ENCODE data around the gene SYNDIG1.
"Not testable (repeated sequence)": the region's sequence is repeated elsewhere in the genome, so short reads cannot be mapped to it uniquely, and the experiment has no call there.

Gene SYNDIG1

GRCh38 chr20:24503352-24503931 is 34.0 kb downstream of the SYNDIG1 start:
- TF ChIP-seq, protein P1, sequence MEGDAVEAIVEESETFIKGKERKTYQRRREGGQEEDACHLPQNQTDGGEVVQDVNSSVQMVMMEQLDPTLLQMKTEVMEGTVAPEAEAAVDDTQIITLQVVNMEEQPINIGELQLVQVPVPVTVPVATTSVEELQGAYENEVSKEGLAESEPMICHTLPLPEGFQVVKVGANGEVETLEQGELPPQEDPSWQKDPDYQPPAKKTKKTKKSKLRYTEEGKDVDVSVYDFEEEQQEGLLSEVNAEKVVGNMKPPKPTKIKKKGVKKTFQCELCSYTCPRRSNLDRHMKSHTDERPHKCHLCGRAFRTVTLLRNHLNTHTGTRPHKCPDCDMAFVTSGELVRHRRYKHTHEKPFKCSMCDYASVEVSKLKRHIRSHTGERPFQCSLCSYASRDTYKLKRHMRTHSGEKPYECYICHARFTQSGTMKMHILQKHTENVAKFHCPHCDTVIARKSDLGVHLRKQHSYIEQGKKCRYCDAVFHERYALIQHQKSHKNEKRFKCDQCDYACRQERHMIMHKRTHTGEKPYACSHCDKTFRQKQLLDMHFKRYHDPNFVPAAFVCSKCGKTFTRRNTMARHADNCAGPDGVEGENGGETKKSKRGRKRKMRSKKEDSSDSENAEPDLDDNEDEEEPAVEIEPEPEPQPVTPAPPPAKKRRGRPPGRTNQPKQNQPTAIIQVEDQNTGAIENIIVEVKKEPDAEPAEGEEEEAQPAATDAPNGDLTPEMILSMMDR (IDR thresholded peaks at IDR 0.05; ENCODE audit: insufficient read depth, low read depth, low read length, missing control alignments), result no peak
- no peak overlapping the region for H3K4me3 ChIP-seq (ENCODE audit: low read length)
- no peak for DNase-seq (ENCODE audit: low read depth)

- H3K4me3 ChIP-seq (ENCODE audit: low read length), result no peak overlapping the region
- DNase-seq (ENCODE audit: low read depth), result no peak
- TF ChIP-seq, protein P1 (IDR thresholded peaks at IDR 0.05; ENCODE audit: insufficient read depth, low read depth, low read length, missing control alignments), result no peak
These were observed 35.2 kb downstream of the SYNDIG1 start for GRCh38 chr20:24504331-24505285.

DNA sequence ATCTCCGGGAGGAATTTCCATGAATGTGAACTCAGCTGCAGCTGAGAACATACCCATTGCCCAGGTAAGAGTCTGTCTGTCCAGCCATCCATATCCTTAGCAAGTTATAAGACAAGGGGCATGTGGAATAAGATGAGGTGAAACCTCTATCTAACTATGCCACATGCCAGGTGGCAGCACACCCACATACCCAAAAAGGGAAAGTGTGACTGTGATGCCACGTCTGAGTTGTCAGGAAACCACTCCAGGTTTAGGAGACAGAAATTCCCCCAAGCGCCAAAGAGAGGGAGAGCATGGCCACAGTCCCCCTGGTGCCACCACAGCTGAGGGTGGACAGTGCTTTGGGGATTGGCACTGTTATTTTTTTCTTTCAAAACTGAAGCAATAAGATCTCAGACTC is 36.7 kb downstream of the SYNDIG1 start:
- no peak for DNase-seq (ENCODE audit: low read depth)
- TF ChIP-seq, protein P1 (IDR thresholded peaks at IDR 0.05; ENCODE audit: insufficient read depth, low read depth, low read length, missing control alignments), result no peak
- H3K4me3 ChIP-seq (ENCODE audit: low read length), result no peak overlapping the region

DNA sequence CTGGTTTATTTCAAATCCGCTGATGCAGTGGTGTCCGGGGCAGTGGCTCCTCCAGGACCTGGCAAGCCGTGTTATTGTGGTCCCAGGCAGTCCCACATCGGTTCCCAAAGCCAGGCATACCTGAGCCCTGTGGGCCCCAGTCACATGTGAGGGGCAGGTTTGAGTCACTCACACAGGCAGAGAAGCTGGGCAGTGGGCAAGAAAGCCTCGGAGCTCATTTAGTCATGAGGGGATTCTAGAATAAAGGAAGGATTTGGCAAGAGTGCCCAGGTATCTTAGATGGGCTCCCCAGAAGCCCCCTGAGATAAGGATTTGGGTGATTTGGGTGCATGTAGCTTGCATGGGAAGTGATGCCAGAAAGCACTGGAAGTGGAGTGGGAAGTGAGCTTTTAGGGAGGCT is 37.3 kb downstream of the SYNDIG1 start:
- no peak for DNase-seq (ENCODE audit: low read depth)
- H3K4me3 ChIP-seq (ENCODE audit: low read length), result no peak overlapping the region
- TF ChIP-seq, protein P1 (IDR thresholded peaks at IDR 0.05; ENCODE audit: insufficient read depth, low read depth, low read length, missing control alignments), result no peak

GRCh38 chr20:24507182-24507853 is 37.9 kb downstream of the SYNDIG1 start:
- TF ChIP-seq, protein P1 (IDR thresholded peaks at IDR 0.05; ENCODE audit: insufficient read depth, low read depth, low read length, missing control alignments), result no peak
- no peak overlapping the region for H3K4me3 ChIP-seq (ENCODE audit: low read length)
- peak; percentile 48 for DNase-seq (ENCODE audit: low read depth)

DNA sequence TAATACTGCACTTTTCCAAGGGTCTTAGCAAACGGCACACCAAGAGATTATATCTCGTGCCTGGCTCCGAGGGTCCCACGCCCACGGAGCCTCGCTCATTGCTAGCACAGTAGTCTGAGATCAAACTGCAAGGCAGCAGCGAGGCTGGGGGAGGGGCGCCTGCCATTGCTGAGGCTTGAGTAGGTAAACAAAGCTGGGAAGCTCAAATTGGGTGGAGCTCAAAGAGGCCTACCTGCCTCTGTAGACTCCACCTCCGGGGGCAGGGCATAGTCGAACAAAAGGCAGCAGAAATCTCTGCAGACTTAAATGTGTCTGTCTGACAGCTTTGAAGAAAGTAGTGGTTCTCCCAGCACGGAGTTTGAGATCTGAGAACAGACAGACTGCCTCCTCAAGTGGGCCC is 43.0 kb downstream of the SYNDIG1 start:
- H3K4me3 ChIP-seq (ENCODE audit: low read length), result not testable (repeated sequence)
- DNase-seq (ENCODE audit: low read depth), result peak; percentile 17

DNA sequence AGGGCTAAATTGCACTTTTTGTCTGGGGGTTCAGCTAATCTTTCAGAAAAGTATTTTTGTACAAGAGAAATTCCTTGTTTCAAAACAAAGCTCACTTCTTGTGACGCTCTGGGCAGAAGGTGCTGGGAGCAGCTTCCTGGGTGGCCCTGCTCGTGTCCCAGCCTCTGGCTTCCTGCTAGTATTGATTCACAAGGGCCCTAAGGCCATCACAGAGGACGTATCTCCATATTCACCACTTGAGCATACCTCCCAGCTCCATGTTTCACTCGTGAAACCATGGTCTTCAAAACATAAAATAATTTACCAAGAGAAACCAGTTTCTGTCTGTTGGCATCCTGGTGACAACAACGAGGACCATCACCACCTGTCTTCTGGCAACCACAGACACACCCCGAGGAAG is 49.1 kb downstream of the SYNDIG1 start:
- DNase-seq (ENCODE audit: low read depth), result no peak
- TF ChIP-seq, protein P1 (IDR thresholded peaks at IDR 0.05; ENCODE audit: insufficient read depth, low read depth, low read length, missing control alignments), result no peak
- no peak overlapping the region for H3K4me3 ChIP-seq (ENCODE audit: low read length)

Measured in epithelial cell of esophagus (primary cell).